Stimulated activated naive CD4-positive, alpha-beta T cell treated with Interleukin-2 at 50 U/mL for 16 hours (primary cell): ENCODE measurements around the gene RNLS.
"Not testable (repeated sequence)": the region's sequence is repeated elsewhere in the genome, so short reads cannot be mapped to it uniquely, and the experiment has no call there.

Experiments
- DNase-seq: peaks from one replicate; lab custom pipeline; 2025; lab: John Stamatoyannopoulos, UW

The RNLS gene

GRCh38 chr10:88293073-88293472, 290.0 kb downstream of the RNLS start:
- DNase-seq = no peak

- no peak for DNase-seq
These were observed 291.0 kb downstream of the RNLS start for GRCh38 chr10:88292185-88292514.

- DNase-seq = no peak
These were observed 291.6 kb downstream of the RNLS start for GRCh38 chr10:88291289-88292184.

- DNase-seq = no peak
These were observed 293.8 kb downstream of the RNLS start for GRCh38 chr10:88289342-88289741.

- no peak for DNase-seq
These were observed 294.6 kb downstream of the RNLS start for GRCh38 chr10:88288320-88289059.

- no peak for DNase-seq
These were observed 297.1 kb downstream of the RNLS start for GRCh38 chr10:88286030-88286429.

- no peak for DNase-seq
These were observed 301.3 kb downstream of the RNLS start for GRCh38 chr10:88281592-88282347.

GRCh38 chr10:88280518-88280917, 302.6 kb downstream of the RNLS start:
- DNase-seq = no peak

GRCh38 chr10:88278912-88279311, 304.2 kb downstream of the RNLS start:
- DNase-seq = no peak

GRCh38 chr10:88276945-88277344, 306.2 kb downstream of the RNLS start:
- not testable (repeated sequence) for DNase-seq

- no peak for DNase-seq
These were observed 308.8 kb downstream of the RNLS start for GRCh38 chr10:88274286-88274685.

- DNase-seq = no peak
These were observed 309.6 kb downstream of the RNLS start for GRCh38 chr10:88273567-88273966.

- no peak for DNase-seq
These were observed 311.2 kb downstream of the RNLS start for GRCh38 chr10:88271761-88272543.

GRCh38 chr10:88270871-88271713, 312.0 kb downstream of the RNLS start:
- peak; percentile 52 for DNase-seq

GRCh38 chr10:88270061-88270808, 312.9 kb downstream of the RNLS start:
- no peak for DNase-seq

- DNase-seq = no peak
These were observed 320.4 kb downstream of the RNLS start for GRCh38 chr10:88262591-88263234.

GRCh38 chr10:88261152-88261551, 322.0 kb downstream of the RNLS start:
- DNase-seq = no peak

GRCh38 chr10:88260329-88261051, 322.6 kb downstream of the RNLS start:
- no peak for DNase-seq

GRCh38 chr10:88259381-88259780, 323.7 kb downstream of the RNLS start:
- DNase-seq = no peak
